GM15510 (cell line): ENCODE measurements around the gene SF3A2.
A peak's percentile ranks its signal among the peaks of the same experiment; 100 is the strongest.

ENCODE experiments used
- POLR2A ChIP-seq: IDR thresholded peaks from 3 replicates; pipeline ENCODE4 v1.6.1; 2011; ENCODE audit warnings: borderline replicate concordance; ENCODE audit not compliant: insufficient read length; ENCODE audit errors: extremely low read depth

SF3A2 gene

DNA sequence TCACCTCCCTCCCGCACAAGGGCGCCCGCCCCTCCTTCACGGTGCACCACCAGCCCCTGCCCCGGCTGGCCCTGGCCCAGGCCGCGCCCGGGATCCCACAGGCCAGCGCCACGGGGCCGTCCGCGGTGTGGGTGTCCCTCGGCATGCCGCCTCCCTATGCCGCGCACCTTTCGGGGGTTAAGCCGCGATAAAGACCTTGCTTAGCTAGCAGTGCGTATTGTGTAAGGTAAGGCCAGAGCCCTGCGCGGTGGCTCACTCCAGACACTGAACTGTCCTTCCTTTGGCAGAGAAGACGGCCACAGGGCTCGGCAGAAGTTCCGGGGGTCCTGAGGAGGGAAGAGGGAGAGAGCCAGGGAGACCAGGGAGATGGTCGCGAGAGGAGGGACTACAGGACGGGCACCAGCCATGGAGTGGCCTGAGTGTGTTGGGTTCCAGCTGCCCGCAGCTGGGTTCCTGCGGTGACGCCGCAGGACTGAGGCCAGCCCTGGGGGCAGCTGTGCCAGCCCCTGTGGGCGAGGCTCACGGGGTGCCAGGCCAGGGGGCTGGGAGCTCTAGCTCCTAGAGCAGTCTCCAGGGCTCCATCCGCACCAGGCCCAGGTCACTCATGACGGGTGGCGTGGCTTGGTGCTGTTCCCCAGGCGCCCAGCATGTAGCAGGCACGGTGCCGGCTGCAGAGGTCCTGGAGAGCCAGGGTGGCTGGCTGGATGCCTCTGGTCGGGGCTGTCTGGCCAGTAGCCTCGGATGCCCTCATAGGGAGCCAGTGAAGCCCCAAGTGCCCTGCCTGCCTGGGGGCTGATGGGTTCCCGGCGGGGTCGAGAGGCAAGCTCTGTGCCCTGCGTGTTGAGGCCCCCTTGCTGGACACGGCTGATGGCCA, 8.2 kb upstream of the SF3A2 start:
- no peak for TF ChIP-seq POLR2A

DNA sequence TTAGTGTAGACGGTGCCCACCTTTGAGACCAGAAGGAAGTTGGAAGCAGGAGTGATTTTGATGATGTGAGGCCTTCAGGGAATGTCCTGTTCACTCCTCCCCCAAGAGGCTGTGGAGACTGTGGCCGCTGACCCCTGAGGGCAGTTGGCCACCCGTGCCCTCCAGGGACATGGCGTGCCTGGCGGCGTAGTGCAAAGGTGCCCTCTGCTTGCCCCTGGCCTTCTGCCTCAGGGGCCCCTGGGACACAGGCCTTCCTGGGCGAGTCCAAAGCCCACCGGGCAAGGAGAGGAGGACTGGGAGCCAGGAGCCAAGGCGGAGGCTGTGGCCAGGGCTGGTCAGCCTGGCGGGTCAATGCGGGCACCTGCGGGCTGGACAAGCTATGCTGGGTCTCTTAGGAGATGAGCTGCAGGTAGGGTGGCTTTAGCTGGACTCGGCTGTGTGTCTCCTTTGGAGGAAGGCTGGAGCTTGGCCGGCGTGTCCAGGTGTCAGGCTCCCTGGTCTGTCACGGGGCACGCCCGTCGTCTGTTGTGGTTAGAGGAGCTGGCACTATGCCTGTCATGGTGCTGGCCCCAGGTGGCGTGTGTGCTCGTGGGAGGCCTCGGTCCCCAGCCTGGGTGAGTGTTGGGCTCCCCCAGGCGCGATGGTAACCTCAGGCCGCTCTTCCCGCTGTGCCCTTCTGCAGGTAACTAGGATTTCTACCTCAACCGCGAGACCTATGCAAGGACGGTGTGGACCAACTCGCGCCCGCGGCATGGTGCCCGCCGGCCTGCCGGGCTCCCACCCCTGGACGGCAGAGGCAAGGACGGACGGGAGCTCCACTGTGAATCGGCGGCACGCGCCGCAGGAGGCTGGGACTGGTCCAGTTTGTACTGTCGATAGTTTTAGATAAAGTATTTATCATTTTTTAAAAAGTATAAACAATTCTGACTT, 7.3 kb upstream of the SF3A2 start:
- no peak for TF ChIP-seq POLR2A

DNA sequence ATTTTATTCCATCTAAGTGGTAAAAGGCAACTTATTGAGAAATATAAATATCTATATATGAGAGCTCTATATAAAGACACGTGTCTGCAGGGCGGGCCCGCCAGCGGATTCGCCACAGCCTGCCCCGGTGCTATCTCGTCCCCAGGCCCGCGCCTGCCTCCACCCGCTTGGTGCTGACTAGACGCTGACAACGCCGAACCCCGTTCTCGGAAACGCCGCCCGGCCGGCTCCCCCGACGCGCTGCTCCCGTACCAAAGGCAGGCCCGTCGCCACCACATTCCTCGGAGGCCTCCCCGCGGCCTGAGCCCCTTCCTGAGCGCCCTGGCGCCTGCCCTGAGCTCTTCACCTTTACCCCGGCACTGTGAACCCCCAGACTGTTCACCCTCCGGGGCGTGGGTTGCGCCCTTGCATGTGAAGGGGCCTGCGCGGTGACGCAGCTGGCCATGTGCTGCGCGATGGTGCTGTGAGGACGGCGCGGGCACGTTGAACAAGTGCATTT, 6.5 kb upstream of the SF3A2 start:
- no peak for TF ChIP-seq POLR2A

DNA sequence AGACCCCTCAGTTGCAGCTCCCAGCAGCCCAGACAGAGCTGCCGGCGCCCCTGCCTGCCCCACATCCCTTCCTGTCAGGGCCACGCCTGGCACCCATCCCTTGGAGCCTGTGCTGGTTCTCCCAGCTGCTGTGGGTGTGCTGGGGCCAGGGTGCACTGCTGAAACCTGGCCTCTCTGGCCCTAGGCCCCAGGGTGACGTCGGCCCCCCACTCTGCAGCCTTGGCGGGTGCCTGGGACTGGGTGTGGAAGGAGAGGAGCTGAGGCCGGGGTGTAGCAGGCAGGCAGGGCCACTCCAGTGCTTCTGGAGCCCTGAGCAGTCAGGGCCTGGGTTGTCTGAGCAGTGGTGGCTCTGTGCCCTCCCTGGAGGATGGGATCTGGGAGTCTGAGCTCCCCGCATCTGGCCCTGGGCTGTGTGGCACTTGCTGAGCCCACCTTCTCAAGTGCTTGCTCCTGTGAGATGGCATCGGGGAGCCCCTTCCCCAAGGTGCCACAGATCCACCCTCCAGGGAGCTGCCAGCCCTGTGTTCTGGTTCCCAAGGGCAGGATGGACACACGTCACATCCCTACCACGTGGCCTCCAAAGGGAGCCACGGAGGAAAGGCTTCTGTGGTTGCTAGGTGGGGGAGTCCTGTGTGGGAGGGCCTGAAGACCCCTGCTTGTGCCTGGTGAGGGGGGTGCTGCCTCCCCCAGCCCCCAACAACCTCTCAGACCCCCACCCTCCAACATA, 5.7 kb upstream of the SF3A2 start:
- no peak for TF ChIP-seq POLR2A

DNA sequence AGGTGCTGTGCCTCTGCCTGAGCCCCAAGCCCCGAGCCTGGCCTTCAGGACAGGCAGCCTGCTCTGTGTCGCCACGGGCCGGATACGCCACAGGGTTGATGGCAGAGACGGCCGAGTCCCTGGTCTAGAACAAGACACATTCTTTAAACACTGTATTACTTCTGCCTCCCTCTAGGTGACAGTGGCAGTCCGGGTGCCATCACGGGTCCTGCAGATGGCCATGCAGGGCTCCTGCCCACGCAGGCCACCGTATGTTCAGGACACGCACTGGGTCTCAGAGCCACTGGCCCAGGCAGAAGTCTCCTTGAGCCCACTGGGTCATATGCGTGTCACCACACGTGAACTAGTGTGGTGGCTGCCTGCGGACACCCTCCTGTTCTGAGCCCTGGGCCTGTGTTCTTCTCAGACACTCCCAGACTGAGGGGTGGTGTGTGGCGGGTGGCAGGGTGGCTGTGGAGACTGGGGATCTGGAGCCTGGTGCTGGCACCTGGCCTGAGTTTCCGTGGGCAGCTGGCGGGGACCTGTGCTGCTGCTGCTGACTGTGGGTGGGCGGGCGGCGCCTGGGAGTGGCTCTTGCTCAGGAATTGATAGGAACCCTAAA, 4.9 kb upstream of the SF3A2 start:
- TF ChIP-seq POLR2A, result peak; percentile 17

DNA sequence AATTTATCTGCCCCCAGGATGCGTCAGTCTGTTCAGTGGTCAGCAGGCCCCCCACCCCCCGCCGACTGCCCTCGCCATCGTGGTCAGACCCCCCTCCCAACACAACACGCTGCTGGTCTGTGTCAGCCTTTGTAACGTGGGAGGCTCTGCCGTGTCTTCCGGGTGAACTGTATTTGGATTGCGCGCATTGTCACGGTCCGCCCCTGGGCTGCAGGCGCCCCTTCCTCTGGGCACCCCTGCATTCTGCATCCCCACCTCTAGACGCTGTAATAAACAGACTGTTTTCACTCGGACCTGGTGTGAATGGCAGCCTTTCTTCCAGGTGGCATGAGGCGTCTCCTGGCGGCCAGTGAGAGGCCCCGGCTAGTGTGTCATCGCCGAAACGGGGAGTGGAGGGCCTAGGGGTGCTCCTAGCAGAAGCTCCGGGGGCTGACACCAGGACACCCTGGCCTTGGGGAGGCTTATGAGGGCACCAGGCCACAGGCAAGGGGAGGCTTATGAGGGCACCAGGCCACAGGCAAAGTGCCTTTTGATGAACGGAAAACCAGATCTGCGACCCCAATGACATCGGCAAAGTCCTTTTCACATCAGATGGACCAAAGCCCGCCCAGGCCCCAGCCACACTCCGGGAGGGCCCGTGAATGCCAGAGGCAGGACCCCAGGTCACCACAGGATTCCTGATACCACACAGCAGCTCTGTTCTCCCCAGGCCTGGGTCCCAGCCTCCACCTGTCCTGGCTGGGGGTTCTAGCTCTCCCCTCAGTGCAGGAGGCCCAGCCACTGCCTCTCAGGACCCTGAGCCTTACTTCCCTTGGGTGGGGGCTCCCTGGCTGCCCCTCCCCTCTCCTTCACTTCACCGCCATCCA, 4.1 kb upstream of the SF3A2 start:
- TF ChIP-seq POLR2A, result no peak

DNA sequence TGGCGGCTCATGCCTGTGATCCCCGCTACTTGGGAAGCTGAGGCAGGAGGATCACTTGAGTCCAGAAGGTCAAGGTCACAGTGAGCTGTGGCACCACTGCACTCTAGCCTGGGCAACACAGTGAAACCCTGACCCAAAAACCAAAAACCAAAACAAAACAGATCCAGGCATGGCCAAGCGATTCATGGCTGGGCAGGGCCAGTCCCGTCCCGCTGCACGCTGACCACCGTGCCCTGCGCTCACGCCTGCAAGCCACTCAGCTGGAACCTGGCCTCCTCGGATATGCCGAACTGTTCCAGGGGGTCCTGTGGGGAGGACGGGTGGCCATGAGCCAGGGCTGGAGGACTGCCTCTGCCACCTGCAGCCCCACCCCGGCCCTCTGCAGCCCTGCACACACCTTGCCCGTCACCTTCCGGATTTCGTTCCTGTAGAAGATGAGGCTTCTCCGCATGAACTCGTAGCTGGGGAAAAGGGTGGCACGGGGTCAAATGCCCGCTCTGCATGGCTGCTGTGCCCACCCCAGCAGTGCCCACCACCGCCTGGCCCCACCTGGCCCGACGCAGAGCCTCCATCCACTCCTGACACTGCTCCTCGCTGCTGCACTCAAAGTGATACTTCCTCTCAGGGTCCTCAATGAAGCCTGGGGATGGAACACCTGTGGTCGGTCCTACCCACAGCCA, 2.9 kb upstream of the SF3A2 start:
- TF ChIP-seq POLR2A, result no peak

DNA sequence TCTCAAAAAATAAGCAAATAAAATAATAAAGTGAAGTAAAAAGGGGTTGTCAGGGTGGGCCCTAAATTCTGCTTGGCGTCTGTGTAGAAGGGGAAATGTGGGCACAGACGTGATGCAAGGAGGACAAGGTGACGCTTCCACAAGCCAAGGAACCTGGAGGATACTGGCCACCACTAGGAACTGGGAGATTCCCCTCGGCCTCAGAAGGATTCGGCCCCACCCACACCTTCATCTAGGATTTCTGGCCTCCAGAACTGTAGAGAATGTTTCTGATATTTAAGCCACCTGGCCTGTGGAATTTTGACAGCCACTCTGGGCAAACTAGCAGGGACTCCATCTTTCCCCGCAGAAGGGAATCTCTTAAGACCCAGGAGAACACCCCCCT, 1.6 kb upstream of the SF3A2 start:
- TF ChIP-seq POLR2A, result no peak

DNA sequence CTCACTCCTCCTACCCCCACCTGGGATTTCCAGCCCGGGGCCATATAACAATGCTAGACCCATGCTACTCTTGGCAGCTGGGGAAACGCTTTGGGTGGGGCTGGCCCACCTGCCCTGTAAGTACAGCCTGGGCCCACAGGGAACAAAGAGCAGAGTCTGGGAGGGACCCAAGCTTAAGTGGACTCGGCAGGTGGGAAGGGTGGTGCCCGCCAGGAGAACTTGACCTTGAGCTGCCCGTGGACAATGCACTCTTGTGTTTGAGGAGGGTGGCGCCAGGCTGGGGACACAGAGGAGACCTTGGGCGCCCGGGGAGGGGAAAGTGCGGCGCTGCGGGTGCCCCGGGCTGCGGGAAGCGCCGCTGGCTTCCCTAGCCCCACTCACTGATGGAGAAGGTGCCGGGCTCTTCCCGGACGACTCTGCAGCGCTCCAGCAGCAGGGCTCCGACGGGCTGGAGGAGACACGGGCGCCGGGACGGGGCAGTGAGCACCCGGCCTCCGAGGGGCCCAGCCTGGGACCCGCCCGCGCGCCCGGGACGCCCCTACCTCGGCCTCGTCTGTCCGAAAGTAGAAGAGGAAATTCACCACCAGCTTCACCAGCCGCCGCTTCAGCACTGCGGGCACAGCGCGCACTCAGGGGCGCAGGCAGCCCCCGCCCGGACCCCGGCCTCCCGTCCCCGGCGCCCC, 1.1 kb upstream of the SF3A2 start:
- TF ChIP-seq POLR2A, result no peak

DNA sequence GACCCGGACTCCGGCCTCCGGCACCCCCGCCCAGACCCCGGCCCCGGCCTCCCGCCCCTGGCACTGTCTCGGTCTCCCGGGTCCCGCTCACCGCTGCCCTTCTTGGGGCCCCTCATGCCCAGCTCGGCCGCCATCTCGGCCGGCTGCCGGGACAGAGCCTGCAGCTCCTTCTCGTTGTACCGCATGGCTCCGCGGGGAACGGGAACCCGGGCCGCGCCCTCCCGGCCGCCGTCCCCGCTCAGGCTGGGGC, 635 bp upstream of the SF3A2 start:
- peak; percentile 80 for TF ChIP-seq POLR2A

DNA sequence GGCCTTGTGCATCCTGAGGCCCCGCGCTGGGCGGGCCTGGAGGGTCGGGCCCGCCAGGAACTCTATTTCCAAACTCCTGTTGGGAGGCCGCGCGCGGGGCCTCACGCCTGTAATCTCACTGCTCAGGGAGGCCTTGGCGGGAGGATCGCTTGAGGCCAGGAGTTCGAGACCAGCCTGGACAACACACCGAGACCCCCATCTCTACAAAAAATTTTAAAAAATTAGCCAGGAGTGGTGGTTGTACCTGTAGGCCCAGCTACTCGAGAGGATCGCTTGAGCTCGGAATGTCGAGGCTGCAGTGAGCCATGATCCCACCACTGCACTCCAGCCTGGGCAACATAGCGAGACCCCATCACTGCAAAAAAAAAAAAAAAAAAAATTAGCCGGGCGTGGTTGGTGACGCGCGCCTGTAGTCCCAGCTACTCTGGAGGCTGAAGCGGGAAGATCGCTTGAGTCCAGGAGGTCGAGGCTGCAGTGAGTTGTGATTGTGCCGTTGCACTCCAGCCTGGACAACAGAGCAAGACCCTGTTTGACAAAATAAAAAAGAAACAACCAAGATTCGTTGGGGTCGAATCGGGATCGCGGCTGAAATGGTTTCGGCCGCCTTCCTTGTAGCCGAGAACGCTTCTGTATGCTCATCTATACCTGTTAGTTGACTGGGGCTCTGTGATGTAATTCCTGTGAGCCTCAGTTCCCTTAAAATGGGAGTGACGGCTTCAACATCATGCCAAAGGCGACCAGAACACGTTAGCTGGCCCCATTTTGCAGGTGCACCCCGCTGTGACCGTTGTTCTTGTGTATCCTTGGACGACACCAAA, 636 bp downstream of the SF3A2 start:
- TF ChIP-seq POLR2A, result no peak

DNA sequence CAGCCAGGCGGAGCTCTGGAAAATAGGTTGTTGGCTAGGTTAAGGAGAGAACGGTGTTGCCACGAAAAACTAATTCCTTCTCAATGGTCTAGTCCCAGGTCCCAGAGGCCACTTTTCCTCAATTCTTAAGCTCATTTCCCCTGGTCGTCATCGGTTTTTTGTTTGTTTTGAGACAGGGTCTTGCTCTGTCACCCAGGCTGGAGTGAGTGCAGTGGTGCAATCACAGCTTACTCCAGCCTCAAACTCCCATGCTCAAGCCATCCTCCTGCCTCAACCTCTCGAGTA, 1.2 kb downstream of the SF3A2 start:
- no peak for TF ChIP-seq POLR2A

DNA sequence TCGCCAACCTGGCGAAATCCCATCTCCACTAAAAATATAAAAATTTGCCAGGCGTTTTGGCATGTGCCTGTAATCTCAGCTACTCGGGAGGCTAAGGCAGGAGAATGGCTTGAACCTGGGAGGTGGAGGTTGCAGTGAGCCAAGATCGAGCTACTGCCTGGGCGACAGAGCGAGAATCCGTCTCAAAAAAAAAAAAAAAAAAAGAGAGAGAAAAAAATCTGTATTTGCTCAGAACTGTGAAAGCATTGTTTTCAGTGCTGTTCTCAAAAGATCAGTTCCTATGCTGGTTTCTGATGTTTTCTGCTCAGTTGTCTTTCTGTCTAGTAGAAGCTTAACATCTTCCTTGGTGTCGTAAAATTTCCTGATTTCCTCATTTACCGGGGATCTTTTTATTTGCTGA, 2.5 kb downstream of the SF3A2 start:
- TF ChIP-seq POLR2A, result no peak
